Measurements from ENCODE around the gene CDKAL1. TPM values are rescaled to one million over a fixed set of nuclear protein-coding genes. Genes with fewer than 3 reads are reported as not detected.

The CDKAL1 gene
- total RNA-seq, 1 donor from 2014 or later, result 9.6 TPM

DNA sequence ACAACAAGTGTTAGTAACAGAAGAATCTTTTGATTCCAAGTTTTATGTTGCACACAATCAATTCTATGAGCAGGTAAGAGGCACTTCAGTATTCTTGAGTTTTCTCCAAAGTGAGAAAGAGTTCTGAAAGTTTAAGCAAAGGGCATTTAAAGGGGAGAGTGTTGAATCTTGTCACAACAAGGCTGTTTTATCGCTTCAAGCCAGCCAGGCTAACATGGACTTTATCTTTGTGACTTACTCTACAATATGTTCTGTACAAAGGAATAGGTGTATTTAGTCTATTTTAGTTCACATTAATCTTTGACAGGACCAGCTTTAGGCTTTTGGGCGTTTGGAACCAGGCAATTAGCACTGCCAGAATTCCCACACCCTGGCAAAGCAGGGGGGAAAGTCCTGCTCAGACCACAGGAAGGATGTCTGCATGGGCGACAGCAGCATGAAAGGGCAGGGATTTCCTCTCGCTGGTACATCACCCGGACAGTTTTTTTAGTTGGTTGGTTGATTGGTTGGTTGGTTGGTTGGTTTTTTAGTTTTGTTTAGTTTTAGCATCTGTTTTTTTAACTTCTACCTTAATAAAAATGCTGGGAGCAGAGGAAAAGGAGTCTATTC, 663.9 kb downstream of the CDKAL1 start:
- H3K27me3 Mint-ChIP-seq (ENCODE audit: low read depth), result no peaks in the 10 kb centered on the region
- H3K4me1 Mint-ChIP-seq (ENCODE audit: low read depth), result no peaks in the 10 kb centered on the region
- peaks cover 10% of the 10 kb centered on the region for H3K9me3 Mint-ChIP-seq (ENCODE audit: low read depth)
- TF ChIP-seq, protein P1, sequence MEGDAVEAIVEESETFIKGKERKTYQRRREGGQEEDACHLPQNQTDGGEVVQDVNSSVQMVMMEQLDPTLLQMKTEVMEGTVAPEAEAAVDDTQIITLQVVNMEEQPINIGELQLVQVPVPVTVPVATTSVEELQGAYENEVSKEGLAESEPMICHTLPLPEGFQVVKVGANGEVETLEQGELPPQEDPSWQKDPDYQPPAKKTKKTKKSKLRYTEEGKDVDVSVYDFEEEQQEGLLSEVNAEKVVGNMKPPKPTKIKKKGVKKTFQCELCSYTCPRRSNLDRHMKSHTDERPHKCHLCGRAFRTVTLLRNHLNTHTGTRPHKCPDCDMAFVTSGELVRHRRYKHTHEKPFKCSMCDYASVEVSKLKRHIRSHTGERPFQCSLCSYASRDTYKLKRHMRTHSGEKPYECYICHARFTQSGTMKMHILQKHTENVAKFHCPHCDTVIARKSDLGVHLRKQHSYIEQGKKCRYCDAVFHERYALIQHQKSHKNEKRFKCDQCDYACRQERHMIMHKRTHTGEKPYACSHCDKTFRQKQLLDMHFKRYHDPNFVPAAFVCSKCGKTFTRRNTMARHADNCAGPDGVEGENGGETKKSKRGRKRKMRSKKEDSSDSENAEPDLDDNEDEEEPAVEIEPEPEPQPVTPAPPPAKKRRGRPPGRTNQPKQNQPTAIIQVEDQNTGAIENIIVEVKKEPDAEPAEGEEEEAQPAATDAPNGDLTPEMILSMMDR (IDR thresholded peaks at IDR 0.05), result no peak
- no peak overlapping the region for H3K4me3 Mint-ChIP-seq (ENCODE audit: unreplicated experiment)
- DNase-seq (ENCODE audit: low spot score), result no peak
- no peak overlapping the region for H3K27ac Mint-ChIP-seq (ENCODE audit: unreplicated experiment)
- peaks cover 6% of the 10 kb centered on the region for H3K36me3 Mint-ChIP-seq (ENCODE audit: low read depth)

DNA sequence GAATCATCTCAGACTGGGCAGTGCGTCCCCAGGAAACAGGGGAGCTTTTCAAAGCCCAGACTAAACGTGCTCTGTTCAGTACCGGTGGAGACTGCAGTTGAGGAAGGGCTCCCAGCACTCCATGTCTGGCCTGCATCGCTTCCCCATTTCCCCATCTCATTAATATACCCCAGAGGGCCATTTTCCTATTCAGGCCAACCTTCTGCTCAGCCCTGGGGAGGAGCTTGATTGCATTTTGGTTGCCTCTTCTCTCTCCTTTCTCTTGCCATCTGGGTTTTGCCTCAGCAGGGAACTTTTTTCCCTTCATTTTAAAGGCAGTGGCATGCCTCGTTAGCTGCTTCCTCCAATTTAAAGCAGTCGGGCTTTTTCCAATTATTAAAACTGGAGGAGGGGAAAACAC, 665.0 kb downstream of the CDKAL1 start:
- no peak overlapping the region for H3K4me3 Mint-ChIP-seq (ENCODE audit: unreplicated experiment)
- no peaks in the 10 kb centered on the region for H3K27me3 Mint-ChIP-seq (ENCODE audit: low read depth)
- no peaks in the 10 kb centered on the region for H3K4me1 Mint-ChIP-seq (ENCODE audit: low read depth)
- H3K9me3 Mint-ChIP-seq (ENCODE audit: low read depth), result peaks cover under 1% of the 10 kb centered on the region
- no peak for DNase-seq (ENCODE audit: low spot score)
- TF ChIP-seq, protein P1 (IDR thresholded peaks at IDR 0.05), result no peak
- no peak overlapping the region for H3K27ac Mint-ChIP-seq (ENCODE audit: unreplicated experiment)
- H3K36me3 Mint-ChIP-seq (ENCODE audit: low read depth), result peaks cover 2% of the 10 kb centered on the region

GRCh38 chr6:21200134-21200870, 666.0 kb downstream of the CDKAL1 start:
- no peak for DNase-seq (ENCODE audit: low spot score)
- Mint-ChIP-seq H3K27ac (ENCODE audit: unreplicated experiment) (no peak overlapping the region), H3K4me3 (ENCODE audit: unreplicated experiment) (no peak overlapping the region), H3K4me1 (ENCODE audit: low read depth) (no peaks in the 10 kb centered on the region), H3K9me3 (ENCODE audit: low read depth) (no peaks in the 10 kb centered on the region), H3K36me3 (ENCODE audit: low read depth) (peaks cover 2% of the 10 kb centered on the region), H3K27me3 (ENCODE audit: low read depth) (no peaks in the 10 kb centered on the region)
- TF ChIP-seq, protein P1 (IDR thresholded peaks at IDR 0.05), result no peak

GRCh38 chr6:21201187-21201586, 666.9 kb downstream of the CDKAL1 start:
- H3K36me3 Mint-ChIP-seq (ENCODE audit: low read depth), result peaks cover 2% of the 10 kb centered on the region
- TF ChIP-seq, protein P1 (IDR thresholded peaks at IDR 0.05), result no peak
- H3K4me1 Mint-ChIP-seq (ENCODE audit: low read depth), result no peaks in the 10 kb centered on the region
- no peaks in the 10 kb centered on the region for H3K9me3 Mint-ChIP-seq (ENCODE audit: low read depth)
- H3K27me3 Mint-ChIP-seq (ENCODE audit: low read depth), result no peaks in the 10 kb centered on the region
- H3K27ac Mint-ChIP-seq (ENCODE audit: unreplicated experiment), result no peak overlapping the region
- no peak overlapping the region for H3K4me3 Mint-ChIP-seq (ENCODE audit: unreplicated experiment)
- DNase-seq (ENCODE audit: low spot score), result no peak

DNA sequence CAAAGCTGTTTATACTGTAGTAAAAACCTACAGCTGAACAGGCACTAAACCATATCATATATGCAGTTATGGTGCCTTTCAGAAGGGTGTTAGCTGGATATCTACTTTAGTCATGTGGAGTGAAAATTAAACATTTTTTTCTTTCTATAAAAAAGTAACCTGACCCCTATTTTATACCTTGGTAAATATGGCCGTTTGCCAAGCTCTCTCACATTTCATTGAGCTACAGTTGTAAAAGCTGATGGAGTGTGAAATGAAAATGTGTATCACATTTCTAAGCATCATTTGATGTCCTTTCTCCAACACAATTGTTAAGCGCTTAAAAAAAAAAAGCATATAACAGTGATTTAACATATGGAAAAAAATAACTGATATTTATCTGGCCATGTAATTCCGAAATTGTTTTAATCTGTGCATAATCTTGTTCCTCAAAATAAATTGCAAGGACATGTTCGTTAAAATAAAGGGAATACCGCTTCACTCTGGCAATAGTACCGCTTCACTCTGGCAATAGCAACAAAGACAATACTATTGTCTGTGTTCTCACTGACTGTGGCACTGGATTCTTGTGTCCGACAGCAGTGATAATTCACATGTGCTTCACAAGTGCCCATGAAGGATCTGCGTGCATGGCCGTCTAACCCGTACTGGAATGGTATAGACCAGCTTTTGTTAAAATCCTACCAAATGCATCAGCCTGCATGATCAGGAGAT, 667.5 kb downstream of the CDKAL1 start:
- H3K4me1 Mint-ChIP-seq (ENCODE audit: low read depth), result no peaks in the 10 kb centered on the region
- H3K27me3 Mint-ChIP-seq (ENCODE audit: low read depth), result no peaks in the 10 kb centered on the region
- no peak for DNase-seq (ENCODE audit: low spot score)
- TF ChIP-seq, protein P1 (IDR thresholded peaks at IDR 0.05), result no peak
- H3K36me3 Mint-ChIP-seq (ENCODE audit: low read depth), result peaks cover 2% of the 10 kb centered on the region
- H3K4me3 Mint-ChIP-seq (ENCODE audit: unreplicated experiment), result no peak overlapping the region
- H3K27ac Mint-ChIP-seq (ENCODE audit: unreplicated experiment), result no peak overlapping the region
- H3K9me3 Mint-ChIP-seq (ENCODE audit: low read depth), result no peaks in the 10 kb centered on the region
